ENCODE results near the gene GPR171. TPM values are rescaled to one million over a fixed set of nuclear protein-coding genes. Genes with fewer than 3 reads are reported as not detected.
"Not testable (repeated sequence)": the region's sequence is repeated elsewhere in the genome, so short reads cannot be mapped to it uniquely, and the experiment has no call there.

GPR171 gene, protein sequence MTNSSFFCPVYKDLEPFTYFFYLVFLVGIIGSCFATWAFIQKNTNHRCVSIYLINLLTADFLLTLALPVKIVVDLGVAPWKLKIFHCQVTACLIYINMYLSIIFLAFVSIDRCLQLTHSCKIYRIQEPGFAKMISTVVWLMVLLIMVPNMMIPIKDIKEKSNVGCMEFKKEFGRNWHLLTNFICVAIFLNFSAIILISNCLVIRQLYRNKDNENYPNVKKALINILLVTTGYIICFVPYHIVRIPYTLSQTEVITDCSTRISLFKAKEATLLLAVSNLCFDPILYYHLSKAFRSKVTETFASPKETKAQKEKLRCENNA
- total RNA-seq, result 100 to 1,000 TPM; 131 to 134 TPM

DNA sequence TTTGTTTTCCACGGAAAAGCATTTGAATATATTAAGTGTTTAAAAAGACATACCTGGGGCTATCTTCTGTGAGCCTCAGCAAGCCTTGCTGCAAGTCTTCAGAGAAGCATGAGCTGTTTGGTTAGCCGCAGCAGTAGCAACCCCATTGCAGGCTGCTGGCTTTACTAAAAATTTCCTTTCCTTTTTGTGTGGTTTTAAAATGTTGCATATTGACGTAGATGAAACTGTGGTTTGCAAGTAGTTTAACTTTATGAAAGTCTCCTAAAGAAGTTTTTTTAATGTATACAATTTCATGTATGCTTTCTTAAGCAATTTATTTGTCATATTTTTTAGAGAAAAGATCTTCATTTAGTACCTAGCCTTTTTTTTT, at the start of gene GPR171:
TSS of gene GPR171 (minus strand) at position 166 of the 370 bp plus-strand sequence. CDS start 3,830 bp downstream, outside the sequence.
- Mint-ChIP-seq H3K4me1 (peaks cover 63% of the 10 kb centered on the region), H3K27me3 (peaks cover 4% of the 10 kb centered on the region), H3K36me3 (peaks cover 59% of the 10 kb centered on the region), H3K27ac (peak within 1 kb of the TSS; percentile 98), H3K9me3 (peaks cover 13% of the 10 kb centered on the region), H3K4me3 (peak within 1 kb of the TSS; percentile 83)
- DNase-seq, result peak; percentile 71

DNA sequence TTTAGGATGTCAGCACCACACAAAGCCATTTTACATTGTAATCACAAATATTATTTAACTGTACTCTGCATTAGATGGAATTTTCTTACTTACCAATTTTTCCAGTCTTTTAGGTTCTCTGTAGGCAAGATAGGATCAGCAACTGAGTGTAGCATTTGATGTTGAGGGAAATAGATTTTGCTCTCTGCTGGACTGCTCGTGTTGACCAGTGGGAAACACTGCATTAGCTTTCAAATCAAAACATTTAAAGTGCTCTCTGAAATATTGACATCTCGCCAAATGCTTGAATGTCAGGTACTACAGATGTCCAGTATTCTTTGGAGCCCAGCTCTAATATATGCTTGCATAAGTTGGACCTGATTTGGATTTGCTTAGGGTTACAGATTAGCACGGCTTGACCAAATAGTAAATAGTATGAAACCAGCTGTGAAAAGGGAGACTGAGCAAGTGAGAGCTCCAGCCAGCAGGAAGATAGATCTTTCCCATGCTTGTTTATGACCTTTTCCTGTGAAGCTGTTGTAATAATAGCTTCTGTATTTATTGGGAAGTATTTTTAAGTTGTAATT, 45.8 kb upstream of the GPR171 start:
- Mint-ChIP-seq H3K27ac (no peak overlapping the region), H3K4me1 (peaks cover 2% of the 10 kb centered on the region), H3K4me3 (no peak overlapping the region), H3K9me3 (no peaks in the 10 kb centered on the region), H3K27me3 (no peaks in the 10 kb centered on the region), H3K36me3 (peaks cover 5% of the 10 kb centered on the region)
- DNase-seq, result no peak

GRCh38 chr3:151242006-151242405, 39.0 kb upstream of the GPR171 start:
- H3K27ac Mint-ChIP-seq, H3K4me1 Mint-ChIP-seq, H3K36me3 Mint-ChIP-seq, H3K9me3 Mint-ChIP-seq, H3K4me3 Mint-ChIP-seq, DNase-seq, H3K27me3 Mint-ChIP-seq: not testable (repeated sequence)

DNA sequence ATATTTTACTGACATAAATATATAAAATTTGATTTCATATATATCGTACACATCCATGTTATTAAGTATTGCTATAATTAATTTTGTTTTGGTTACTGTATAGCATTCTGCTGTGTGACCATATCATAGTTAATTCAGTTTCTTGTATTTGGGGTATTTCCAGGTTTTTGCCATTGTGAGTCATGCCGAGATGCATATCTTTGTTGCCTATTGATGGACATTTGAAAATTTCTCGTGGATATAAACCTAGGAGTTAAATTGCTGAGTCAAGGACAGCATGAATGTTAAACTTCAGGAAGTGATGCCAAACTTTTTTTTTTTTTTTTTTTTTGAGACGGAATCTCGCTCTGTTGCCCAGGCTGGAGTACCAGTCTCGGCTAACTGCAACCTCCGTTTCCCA, 33.7 kb upstream of the GPR171 start:
- peaks cover 3% of the 10 kb centered on the region for H3K36me3 Mint-ChIP-seq

GRCh38 chr3:151236316-151236715, 33.3 kb upstream of the GPR171 start:
- no peak overlapping the region for H3K27ac Mint-ChIP-seq

More for the DNA sequence above, 33.7 kb upstream of the GPR171 start:
- no peaks in the 10 kb centered on the region for H3K9me3 Mint-ChIP-seq
- H3K4me1 Mint-ChIP-seq, result no peaks in the 10 kb centered on the region
- H3K27ac Mint-ChIP-seq, result no peak overlapping the region
- no peak overlapping the region for H3K4me3 Mint-ChIP-seq
- no peak for DNase-seq
- H3K27me3 Mint-ChIP-seq, result no peaks in the 10 kb centered on the region

DNA sequence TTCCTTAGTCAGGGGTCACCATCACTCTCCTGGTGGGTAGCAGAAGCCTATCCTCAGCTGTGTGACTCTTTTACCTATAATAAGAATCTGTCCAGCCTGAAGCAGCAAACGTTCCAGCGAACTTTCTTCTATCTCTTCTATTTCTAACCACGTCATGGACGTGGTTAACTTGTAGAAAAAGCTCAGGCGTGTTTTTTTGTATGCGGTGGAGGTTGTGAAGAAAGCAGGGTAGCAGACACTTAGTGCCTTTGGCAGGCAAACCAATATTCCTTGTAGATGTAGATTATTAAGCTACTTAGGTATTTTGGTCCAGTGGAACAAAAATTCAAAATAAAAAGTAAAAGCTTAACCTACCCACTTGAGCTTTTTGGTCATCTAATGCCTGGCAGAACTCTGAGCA, 31.8 kb upstream of the GPR171 start:
- H3K4me3 Mint-ChIP-seq, result no peak overlapping the region

More at GRCh38 chr3:151236316-151236715, 33.3 kb upstream of the GPR171 start:
- H3K9me3 Mint-ChIP-seq, result no peaks in the 10 kb centered on the region
- H3K36me3 Mint-ChIP-seq, result no peaks in the 10 kb centered on the region
- no peak overlapping the region for H3K4me3 Mint-ChIP-seq
- peaks cover 4% of the 10 kb centered on the region for H3K4me1 Mint-ChIP-seq
- H3K27me3 Mint-ChIP-seq, result no peaks in the 10 kb centered on the region
- no peak for DNase-seq

GRCh38 chr3:151232991-151233390, 30.0 kb upstream of the GPR171 start:
- Mint-ChIP-seq H3K36me3 (no peaks in the 10 kb centered on the region), H3K27me3 (no peaks in the 10 kb centered on the region), H3K27ac (no peak overlapping the region), H3K4me1 (peaks cover 26% of the 10 kb centered on the region), H3K4me3 (no peak overlapping the region), H3K9me3 (no peaks in the 10 kb centered on the region)
- DNase-seq, result no peak

More for the DNA sequence above, 31.8 kb upstream of the GPR171 start:
- no peak for DNase-seq
- Mint-ChIP-seq H3K27me3 (no peaks in the 10 kb centered on the region), H3K36me3 (no peaks in the 10 kb centered on the region), H3K27ac (no peak overlapping the region), H3K9me3 (no peaks in the 10 kb centered on the region), H3K4me1 (peaks cover 17% of the 10 kb centered on the region)

GRCh38 chr3:151232403-151232802, 29.4 kb upstream of the GPR171 start:
- H3K36me3 Mint-ChIP-seq, DNase-seq, H3K9me3 Mint-ChIP-seq, H3K4me3 Mint-ChIP-seq, H3K27ac Mint-ChIP-seq, H3K27me3 Mint-ChIP-seq: not testable (repeated sequence)
- peaks cover 31% of the 10 kb centered on the region for H3K4me1 Mint-ChIP-seq

GRCh38 chr3:151230646-151231045, 27.6 kb upstream of the GPR171 start:
- no peak for DNase-seq
- peak overlapping the region; percentile 5 for H3K4me3 Mint-ChIP-seq
- no peaks in the 10 kb centered on the region for H3K27me3 Mint-ChIP-seq
- H3K36me3 Mint-ChIP-seq, result peaks cover 8% of the 10 kb centered on the region
- no peaks in the 10 kb centered on the region for H3K9me3 Mint-ChIP-seq
- H3K27ac Mint-ChIP-seq, result peak overlapping the region; percentile 84
- peaks cover 49% of the 10 kb centered on the region for H3K4me1 Mint-ChIP-seq

GRCh38 chr3:151228666-151229040, 25.6 kb upstream of the GPR171 start:
- H3K27ac Mint-ChIP-seq, result peak overlapping the region; percentile 84
- DNase-seq, result no peak
- no peaks in the 10 kb centered on the region for H3K27me3 Mint-ChIP-seq
- peaks cover 62% of the 10 kb centered on the region for H3K4me1 Mint-ChIP-seq
- H3K4me3 Mint-ChIP-seq, result no peak overlapping the region
- H3K36me3 Mint-ChIP-seq, result peaks cover 11% of the 10 kb centered on the region
- no peaks in the 10 kb centered on the region for H3K9me3 Mint-ChIP-seq

GRCh38 chr3:151227807-151228665, 25.0 kb upstream of the GPR171 start:
- H3K4me1 Mint-ChIP-seq, result peaks cover 62% of the 10 kb centered on the region
- H3K4me3 Mint-ChIP-seq, result peak overlapping the region; percentile 55
- peak overlapping the region; percentile 84 for H3K27ac Mint-ChIP-seq

GRCh38 chr3:151227266-151227806, 24.3 kb upstream of the GPR171 start:
- Mint-ChIP-seq H3K27me3 (no peaks in the 10 kb centered on the region), H3K27ac (peak overlapping the region; percentile 84), H3K9me3 (peaks cover 9% of the 10 kb centered on the region), H3K36me3 (peaks cover 19% of the 10 kb centered on the region), H3K4me3 (no peak overlapping the region), H3K4me1 (peaks cover 62% of the 10 kb centered on the region)
- no peak for DNase-seq

More at GRCh38 chr3:151227807-151228665, 25.0 kb upstream of the GPR171 start:
- H3K9me3 Mint-ChIP-seq, result peaks cover 2% of the 10 kb centered on the region
- DNase-seq, result peak; percentile 77
- no peaks in the 10 kb centered on the region for H3K27me3 Mint-ChIP-seq
- H3K36me3 Mint-ChIP-seq, result peaks cover 14% of the 10 kb centered on the region

DNA sequence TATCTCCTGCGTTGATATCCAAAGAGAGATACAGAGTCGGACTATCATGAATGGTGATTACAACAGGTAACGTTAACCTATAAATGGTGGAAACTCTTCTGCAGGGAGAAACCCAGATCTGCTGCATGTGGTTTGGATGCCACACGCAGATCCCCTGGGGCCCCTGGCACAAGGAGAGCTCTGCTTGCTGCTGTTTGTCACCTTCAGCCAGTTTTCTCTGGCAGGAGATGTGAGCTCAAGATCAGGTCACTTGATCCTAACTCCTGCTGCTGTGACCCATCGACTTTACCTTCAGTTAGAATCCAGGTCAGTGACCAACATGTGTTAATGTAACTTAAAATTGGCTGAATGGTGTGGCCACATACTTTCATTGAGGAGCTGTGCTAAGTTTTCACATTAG, 23.8 kb upstream of the GPR171 start:
- peaks cover 62% of the 10 kb centered on the region for H3K4me1 Mint-ChIP-seq
- DNase-seq, result no peak
- peak overlapping the region; percentile 84 for H3K27ac Mint-ChIP-seq
- no peaks in the 10 kb centered on the region for H3K27me3 Mint-ChIP-seq
- peaks cover 14% of the 10 kb centered on the region for H3K9me3 Mint-ChIP-seq
- no peak overlapping the region for H3K4me3 Mint-ChIP-seq
- peaks cover 24% of the 10 kb centered on the region for H3K36me3 Mint-ChIP-seq

DNA sequence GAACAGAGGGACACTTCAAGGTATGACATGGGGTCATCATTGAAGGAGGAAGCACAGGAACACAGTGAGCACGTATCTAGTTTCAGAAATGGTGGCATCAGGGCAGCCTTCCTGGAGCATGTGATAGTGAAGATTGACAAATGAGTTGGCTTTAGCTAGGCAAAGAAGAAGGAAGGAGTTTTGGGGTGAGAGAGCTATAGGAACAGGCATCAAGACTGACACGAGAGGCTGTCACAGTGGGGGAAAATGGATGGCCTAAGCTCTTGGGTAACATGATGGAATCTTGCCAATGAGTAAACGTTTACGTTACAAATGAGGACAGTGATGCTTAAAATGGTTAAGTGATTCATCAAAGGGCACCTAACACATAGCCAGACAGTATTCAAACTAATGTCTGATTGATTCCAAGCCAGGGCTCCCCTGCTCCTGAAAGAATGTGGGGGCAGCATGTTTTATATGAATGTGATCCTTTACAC, 23.1 kb upstream of the GPR171 start:
- DNase-seq, result no peak
- H3K9me3 Mint-ChIP-seq, result peaks cover 18% of the 10 kb centered on the region
- peaks cover 29% of the 10 kb centered on the region for H3K36me3 Mint-ChIP-seq
- peaks cover 56% of the 10 kb centered on the region for H3K4me1 Mint-ChIP-seq
- no peak overlapping the region for H3K4me3 Mint-ChIP-seq
- H3K27ac Mint-ChIP-seq, result peak overlapping the region; percentile 84
- no peaks in the 10 kb centered on the region for H3K27me3 Mint-ChIP-seq
